PC-3 (cell line): ENCODE results near the gene MASP1. TPM values are rescaled to one million over a fixed set of nuclear protein-coding genes. Genes with fewer than 3 reads are reported as not detected.

Experiments used
- ATAC-seq: fragments of 200-7000 bp; cut with Tn5 transposase; 2 replicates; pipeline ENCODE4 v1.9.1; 2020; ENCODE audit warnings: mild to moderate bottlenecking, moderate library complexity
- BruUV-seq: library from RNA; stranded (reverse); fragments of 400-500 nt; replicated peaks from 2 replicates; lab custom pipeline; 2021; lab: Mats Ljungman, UMichigan
- CTCF ChIA-PET: fragments of 300-600 bp; sonication (Branson Sonifier 250); formaldehyde crosslinking; loops from one replicate; lab custom pipeline; 2022; ENCODE audit warnings: antibody characterized with exemption; lab: Charles Lee
- POLR2A ChIA-PET: fragments of 300-600 bp; sonication (Branson Sonifier 250); formaldehyde crosslinking; loops from one replicate; lab custom pipeline; 2022; ENCODE audit warnings: antibody characterized with exemption; ENCODE audit not compliant: unreplicated experiment; lab: Charles Lee
- DNase-seq: peaks from one replicate; pipeline ENCODE4 v3.0.0-alpha.2; 2015
- H2AFZ ChIP-seq: fragments of 300-600 bp; sonication (generic); 2 replicates; pipeline ENCODE4 v1.6.0; 2016; ENCODE audit warnings: antibody characterized with exemption, low read length
- H3F3A ChIP-seq: fragments of 300-600 bp; sonication (generic); one replicate; pipeline ENCODE4 v1.6.0; 2017; ENCODE audit warnings: antibody characterized with exemption, low read length, control low read depth, mild to moderate bottlenecking; ENCODE audit not compliant: unreplicated experiment
- H3K27ac ChIP-seq: fragments of 300-600 bp; sonication (generic); 2 replicates; pipeline ENCODE4 v1.5.1; 2016; ENCODE audit warnings: mild to moderate bottlenecking, low read length
- H3K27me3 ChIP-seq: fragments of 300-600 bp; sonication (generic); 2 replicates; pipeline ENCODE4 v1.6.1; 2016; ENCODE audit warnings: low read length, mixed read lengths
- H3K36me3 ChIP-seq: fragments of 300-600 bp; sonication (generic); 2 replicates; pipeline ENCODE4 v1.6.1; 2016; ENCODE audit warnings: low read depth, mixed run types, low read length, mixed read lengths
- H3K4me1 ChIP-seq: fragments of 300-600 bp; sonication (generic); 2 replicates; pipeline ENCODE4 v1.5.1; 2016; ENCODE audit warnings: low read length; ENCODE audit not compliant: insufficient read depth
- H3K4me2 ChIP-seq: fragments of 300-600 bp; sonication (generic); 2 replicates; pipeline ENCODE4 v1.6.0; 2016; ENCODE audit warnings: low read length
- H3K4me3 ChIP-seq: fragments of 300-600 bp; sonication (generic); 2 replicates; pipeline ENCODE4 v1.5.1; 2016; ENCODE audit warnings: mild to moderate bottlenecking, low read length, mixed read lengths
- H3K79me2 ChIP-seq: fragments of 300-600 bp; sonication (generic); 2 replicates; pipeline ENCODE4 v1.6.1; 2017; ENCODE audit warnings: low read length, mixed read lengths
- H3K9ac ChIP-seq: fragments of 300-600 bp; sonication (generic); 2 replicates; pipeline ENCODE4 v1.6.0; 2016; ENCODE audit warnings: mild to moderate bottlenecking, low read length
- H3K9me2 ChIP-seq: fragments of 300-600 bp; sonication (generic); replicated peaks from 2 replicates; pipeline ENCODE4 v1.6.1; 2016; ENCODE audit warnings: mixed run types, low read length, mixed read lengths
- H3K9me3 ChIP-seq: fragments of 300-600 bp; sonication (generic); 2 replicates; pipeline ENCODE4 v1.6.1; 2016; ENCODE audit warnings: low read length, mixed read lengths
- H4K20me1 ChIP-seq: fragments of 300-600 bp; sonication (generic); 2 replicates; pipeline ENCODE4 v1.6.1; 2016; ENCODE audit warnings: low read length, mixed read lengths
- CTCF ChIP-seq: fragments of 300-600 bp; sonication (generic); conservative IDR thresholded peaks from 2 replicates; pipeline ENCODE4 v1.5.1; 2017; ENCODE audit warnings: antibody characterized with exemption, low read depth, mild to moderate bottlenecking, low read length
- EZH2 ChIP-seq: fragments of 300-600 bp; sonication (generic); IDR thresholded peaks from one replicate; pipeline ENCODE4 v1.6.1; 2017; ENCODE audit warnings: antibody characterized with exemption, mild to moderate bottlenecking, low read length; ENCODE audit not compliant: unreplicated experiment
- EZH2phosphoT487 ChIP-seq: fragments of 300-600 bp; sonication (generic); IDR thresholded peaks from 2 replicates; pipeline ENCODE4 v1.6.1; 2018; ENCODE audit warnings: mild to moderate bottlenecking, antibody characterized with exemption, low read length, borderline replicate concordance
- intact Hi-C: fragments of 100-400 bp; cut with micrococcal nuclease; formaldehyde crosslinking; loops from 2 replicates; pipeline ENCODE4 v1.9.0; 2023
- total RNA-seq: library from RNA; depleted of rRNA; stranded (reverse); fragments of >200 nt; gene quantifications from 2 replicates; pipeline ENCODE4 v1.2.3, GENCODE V29; 2014

Gene MASP1
- total RNA-seq, 1 experiment from 2014 or later, result 0.07 TPM

- no peak overlapping the region for H2AFZ ChIP-seq
- ChIA-PET POLR2A (no interaction called here), CTCF (no interaction called here)
- H3K36me3 ChIP-seq, result no peaks in the 10 kb centered on the region
- no peak overlapping the region for H3K4me2 ChIP-seq
- no peak for ATAC-seq
- no TSS peak for BruUV-seq
- no peaks in the 10 kb centered on the region for H3K79me2 ChIP-seq
- intact Hi-C loops, result no loop called here
- H3K9ac ChIP-seq, result no peak overlapping the region
- H3K4me3 ChIP-seq, result no peak overlapping the region
- H3K9me3 ChIP-seq, result no peaks in the 10 kb centered on the region
- TF ChIP-seq EZH2phosphoT487, result no peak
- TF ChIP-seq CTCF, result no peak
- no peak for TF ChIP-seq EZH2
- no peak overlapping the region for H3K27ac ChIP-seq
- no peak for DNase-seq
- no peaks in the 10 kb centered on the region for H3F3A ChIP-seq
- 0 out of 2 replicates have a peak, but pooled peaks cover 3% of the 10 kb centered on the region for H3K27me3 ChIP-seq
- H4K20me1 ChIP-seq, result no peaks in the 10 kb centered on the region
- no peaks in the 10 kb centered on the region for H3K9me2 ChIP-seq
- H3K4me1 ChIP-seq, result no peaks in the 10 kb centered on the region
Measured at GRCh38 chr3:187257471-187257870, 34.1 kb downstream of the MASP1 start.

- DNase-seq (no peak), ATAC-seq (no peak)
- ChIA-PET POLR2A (no interaction called here), CTCF (interaction anchor here (0.5 kb wide), 1 partner anchor 29 kb away, joined by 3 read pairs; no protein-coding TSS in a partner anchor)
- H4K20me1 ChIP-seq, result no peaks in the 10 kb centered on the region
- intact Hi-C loops, result no loop called here
- no peaks in the 10 kb centered on the region for H3K79me2 ChIP-seq
- 0 out of 2 replicates have a peak, but pooled peaks cover 3% of the 10 kb centered on the region for H3K27me3 ChIP-seq
- no TSS peak for BruUV-seq
- H3K4me3 ChIP-seq, result no peak overlapping the region
- no peaks in the 10 kb centered on the region for H3K9me2 ChIP-seq
- H3K4me2 ChIP-seq, result no peak overlapping the region
- no peak overlapping the region for H3K9ac ChIP-seq
- H3F3A ChIP-seq, result no peaks in the 10 kb centered on the region
- no peak for TF ChIP-seq CTCF
- no peak for TF ChIP-seq EZH2phosphoT487
- TF ChIP-seq EZH2, result no peak
- H3K9me3 ChIP-seq, result no peaks in the 10 kb centered on the region
- H3K4me1 ChIP-seq, result no peaks in the 10 kb centered on the region
- no peak overlapping the region for H3K27ac ChIP-seq
- H3K36me3 ChIP-seq, result no peaks in the 10 kb centered on the region
- H2AFZ ChIP-seq, result no peak overlapping the region
Measured at GRCh38 chr3:187256051-187256616, 35.4 kb downstream of the MASP1 start.

GRCh38 chr3:187255314-187255713 is 36.2 kb downstream of the MASP1 start:
- H3K9ac ChIP-seq, result no peak overlapping the region
- H3K4me2 ChIP-seq, result no peak overlapping the region
- no peaks in the 10 kb centered on the region for H3K9me2 ChIP-seq
- no peak overlapping the region for H3K4me3 ChIP-seq
- BruUV-seq, result no TSS peak
- POLR2A ChIA-PET, result no interaction called here
- H3F3A ChIP-seq, result no peaks in the 10 kb centered on the region
- intact Hi-C loops, result no loop called here
- no peaks in the 10 kb centered on the region for H4K20me1 ChIP-seq
- H3K79me2 ChIP-seq, result no peaks in the 10 kb centered on the region
- no peak overlapping the region for H3K27ac ChIP-seq
- DNase-seq (no peak), ATAC-seq (no peak)
- TF ChIP-seq EZH2, result no peak
- TF ChIP-seq EZH2phosphoT487, result no peak
- TF ChIP-seq CTCF, result no peak
- H3K9me3 ChIP-seq, result no peaks in the 10 kb centered on the region
- H3K36me3 ChIP-seq, result no peaks in the 10 kb centered on the region
- no peak overlapping the region for H2AFZ ChIP-seq
- H3K27me3 ChIP-seq, result 0 out of 2 replicates have a peak, but pooled peaks cover 3% of the 10 kb centered on the region
- H3K4me1 ChIP-seq, result no peaks in the 10 kb centered on the region
- CTCF ChIA-PET, result no interaction called here
